Glutamatergic neuron (in vitro differentiated cells): ENCODE data around the gene LAMTOR2. TPM values are rescaled to one million over a fixed set of nuclear protein-coding genes. Genes with fewer than 3 reads are reported as not detected.

Source experiments
- DNase-seq: peaks from one replicate; pipeline ENCODE4 v3.0.0; 2022
- H3K27ac Mint-ChIP-seq: one replicate; pipeline ENCODE4 v1.8.0; 2020; ENCODE audit warnings: mild to moderate bottlenecking, mixed read lengths, inconsistent platforms; ENCODE audit not compliant: unreplicated experiment
- H3K27me3 Mint-ChIP-seq: one replicate; pipeline ENCODE4 v1.8.0; 2020; ENCODE audit warnings: mild to moderate bottlenecking, moderate library complexity, mixed read lengths, inconsistent platforms; ENCODE audit not compliant: unreplicated experiment
- H3K36me3 Mint-ChIP-seq: one replicate; pipeline ENCODE4 v1.8.0; 2020; ENCODE audit warnings: mild to moderate bottlenecking, mixed read lengths, inconsistent platforms; ENCODE audit not compliant: unreplicated experiment
- H3K4me1 Mint-ChIP-seq: one replicate; pipeline ENCODE4 v1.8.0; 2020; ENCODE audit warnings: mild to moderate bottlenecking, low read depth, mixed read lengths, inconsistent platforms; ENCODE audit not compliant: unreplicated experiment
- H3K4me3 Mint-ChIP-seq: one replicate; pipeline ENCODE4 v1.8.0; 2020; ENCODE audit warnings: mild to moderate bottlenecking, mixed read lengths, inconsistent platforms; ENCODE audit not compliant: unreplicated experiment
- H3K9me3 Mint-ChIP-seq: one replicate; pipeline ENCODE4 v1.8.0; 2020; ENCODE audit warnings: mild to moderate bottlenecking, moderate library complexity, mixed read lengths, inconsistent platforms; ENCODE audit not compliant: unreplicated experiment
- total RNA-seq: library from RNA; stranded (reverse); fragmentation: NEBNext Ultra II Directional; extraction: Animal tissue kit (Norgen Biotek cat#: 25700); gene quantifications from one replicate; pipeline ENCODE4 v1.2.1, GENCODE V29; 2021; ENCODE audit not compliant: unreplicated experiment
- TF ChIP-seq, protein P1 (sequence below): fragments of 200-600 bp; sonication (generic); IDR thresholded peaks from one replicate; pipeline ENCODE4 v1.5.0; 2021; ENCODE audit not compliant: partially characterized antibody, unreplicated experiment

Gene LAMTOR2
- total RNA-seq, 1 donor from 2014 or later, result 47.0 TPM

DNA sequence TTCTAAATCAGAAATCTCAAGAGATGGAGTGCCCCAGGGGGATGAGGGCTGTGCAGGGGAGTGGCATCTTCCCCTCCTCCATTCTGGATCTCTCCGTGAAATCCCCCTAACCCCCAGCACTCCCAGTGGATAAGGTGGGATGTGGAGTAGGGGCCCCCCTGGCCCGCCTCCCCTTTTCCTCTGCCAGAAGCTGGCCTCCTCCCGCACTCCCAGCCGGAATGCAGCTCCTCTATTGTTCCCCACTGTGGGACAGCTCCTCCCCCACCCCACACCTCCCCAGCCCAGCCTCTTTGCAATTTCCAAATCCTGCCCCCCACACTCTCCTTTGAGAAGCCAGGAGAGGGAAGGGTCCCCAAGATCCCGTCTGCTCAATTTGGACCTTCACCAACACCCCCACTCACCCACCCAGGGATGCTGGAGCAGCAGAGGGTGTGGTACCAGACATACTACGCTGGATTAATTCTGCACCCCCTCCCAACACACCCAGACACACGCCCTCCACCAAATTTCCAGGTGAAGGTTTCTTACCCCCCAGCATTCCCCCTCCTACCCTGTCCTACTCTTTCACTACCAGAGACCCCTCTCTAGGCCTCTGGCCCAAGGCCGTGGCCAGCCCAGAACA lies 25.8 kb downstream of the LAMTOR2 start:
- H3K4me1 Mint-ChIP-seq, result peaks cover 36% of the 10 kb centered on the region
- peak overlapping the region; percentile 92 for H3K27ac Mint-ChIP-seq
- H3K36me3 Mint-ChIP-seq, result no peaks in the 10 kb centered on the region
- H3K27me3 Mint-ChIP-seq, result peaks cover 26% of the 10 kb centered on the region
- peak; percentile 25 for DNase-seq
- H3K9me3 Mint-ChIP-seq, result peaks cover 41% of the 10 kb centered on the region
- TF ChIP-seq, protein P1, sequence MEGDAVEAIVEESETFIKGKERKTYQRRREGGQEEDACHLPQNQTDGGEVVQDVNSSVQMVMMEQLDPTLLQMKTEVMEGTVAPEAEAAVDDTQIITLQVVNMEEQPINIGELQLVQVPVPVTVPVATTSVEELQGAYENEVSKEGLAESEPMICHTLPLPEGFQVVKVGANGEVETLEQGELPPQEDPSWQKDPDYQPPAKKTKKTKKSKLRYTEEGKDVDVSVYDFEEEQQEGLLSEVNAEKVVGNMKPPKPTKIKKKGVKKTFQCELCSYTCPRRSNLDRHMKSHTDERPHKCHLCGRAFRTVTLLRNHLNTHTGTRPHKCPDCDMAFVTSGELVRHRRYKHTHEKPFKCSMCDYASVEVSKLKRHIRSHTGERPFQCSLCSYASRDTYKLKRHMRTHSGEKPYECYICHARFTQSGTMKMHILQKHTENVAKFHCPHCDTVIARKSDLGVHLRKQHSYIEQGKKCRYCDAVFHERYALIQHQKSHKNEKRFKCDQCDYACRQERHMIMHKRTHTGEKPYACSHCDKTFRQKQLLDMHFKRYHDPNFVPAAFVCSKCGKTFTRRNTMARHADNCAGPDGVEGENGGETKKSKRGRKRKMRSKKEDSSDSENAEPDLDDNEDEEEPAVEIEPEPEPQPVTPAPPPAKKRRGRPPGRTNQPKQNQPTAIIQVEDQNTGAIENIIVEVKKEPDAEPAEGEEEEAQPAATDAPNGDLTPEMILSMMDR, result no peak
- peak overlapping the region; percentile 89 for H3K4me3 Mint-ChIP-seq

DNA sequence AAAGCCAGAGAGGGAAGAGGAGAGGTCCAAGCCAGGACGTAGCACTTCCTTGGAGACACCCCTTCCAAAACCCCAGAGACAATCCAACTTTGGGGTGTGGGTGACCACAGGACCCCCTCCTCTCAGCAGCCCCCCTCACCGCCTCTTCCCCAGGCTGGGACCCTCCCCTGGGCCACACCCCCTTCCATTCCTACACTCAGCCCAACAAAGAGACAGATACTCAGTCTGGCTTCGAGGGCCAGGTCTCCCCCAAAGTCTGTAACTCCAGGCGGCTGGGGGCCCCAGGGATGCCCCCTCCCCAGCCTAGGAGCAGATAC lies 26.2 kb downstream of the LAMTOR2 start:
- H3K27ac Mint-ChIP-seq, result peak overlapping the region; percentile 92
- TF ChIP-seq, protein P1, result no peak
- peak; percentile 28 for DNase-seq

DNA sequence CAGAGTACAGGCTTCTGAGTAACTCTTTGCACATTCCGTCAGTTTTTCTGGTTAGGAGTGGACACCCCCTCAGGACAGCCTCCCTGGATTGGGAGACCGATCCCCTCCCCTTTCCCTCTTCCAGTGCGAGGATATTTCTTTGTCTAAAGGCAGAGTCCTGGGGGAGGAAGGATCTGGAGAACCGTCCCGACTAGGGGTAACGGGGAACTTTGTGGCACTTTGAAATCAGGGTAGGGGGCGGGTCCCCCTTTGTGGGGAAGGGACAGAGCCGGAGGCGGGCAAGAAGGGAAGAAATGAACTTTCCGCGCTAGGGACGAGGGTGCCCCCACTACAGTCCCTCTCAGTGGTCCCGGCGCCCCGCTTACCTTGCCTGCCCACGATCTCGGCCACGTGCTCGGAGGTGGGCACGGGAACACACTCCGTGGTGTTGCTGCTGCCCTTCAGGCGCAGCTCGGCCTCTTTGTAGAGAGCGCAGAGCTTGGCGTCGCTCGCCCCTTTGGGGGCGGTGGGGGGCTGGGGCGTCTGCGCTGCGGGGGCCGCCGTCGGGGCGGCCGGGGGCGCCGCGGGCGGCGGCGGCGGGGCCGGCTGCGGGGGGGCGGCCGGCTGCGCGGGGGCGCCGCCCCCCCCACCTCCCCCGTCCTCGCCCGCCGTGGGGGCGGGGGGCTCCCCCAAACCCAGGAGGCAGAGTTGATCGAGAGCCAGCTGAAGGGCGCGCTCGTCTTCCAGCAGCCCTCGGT lies 26.8 kb downstream of the LAMTOR2 start:
- peak overlapping the region; percentile 93 for H3K27ac Mint-ChIP-seq
- no peaks in the 10 kb centered on the region for H3K36me3 Mint-ChIP-seq
- H3K9me3 Mint-ChIP-seq, result peaks cover 41% of the 10 kb centered on the region
- H3K27me3 Mint-ChIP-seq, result peaks cover 26% of the 10 kb centered on the region
- peak; percentile 32 for DNase-seq
- H3K4me1 Mint-ChIP-seq, result peaks cover 33% of the 10 kb centered on the region
- H3K4me3 Mint-ChIP-seq, result peak overlapping the region; percentile 89
- TF ChIP-seq, protein P1, result no peak

More for the DNA sequence above, 26.2 kb downstream of the LAMTOR2 start:
- peak overlapping the region; percentile 89 for H3K4me3 Mint-ChIP-seq
- H3K4me1 Mint-ChIP-seq, result peaks cover 33% of the 10 kb centered on the region
- peaks cover 41% of the 10 kb centered on the region for H3K9me3 Mint-ChIP-seq
- H3K36me3 Mint-ChIP-seq, result no peaks in the 10 kb centered on the region
- peaks cover 26% of the 10 kb centered on the region for H3K27me3 Mint-ChIP-seq

DNA sequence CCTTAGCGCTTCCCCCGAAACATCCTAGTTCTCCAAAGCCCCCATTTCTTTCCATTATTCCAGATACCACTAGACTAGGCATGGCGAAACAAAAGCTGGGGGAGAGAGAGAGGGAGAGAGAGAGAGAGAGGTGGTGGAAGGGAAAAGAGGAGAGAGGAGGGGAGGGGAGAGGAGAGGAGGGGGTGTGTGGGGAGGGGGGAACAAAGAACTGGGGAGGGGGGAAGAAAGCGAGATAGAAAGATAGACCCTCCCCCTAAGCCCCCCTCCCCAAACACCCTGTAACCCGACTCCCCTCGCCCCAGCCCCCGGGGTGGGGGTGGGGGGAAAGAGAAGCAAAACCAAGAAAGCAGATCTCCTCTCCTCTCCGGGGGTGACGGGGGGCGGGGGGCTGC lies 27.3 kb downstream of the LAMTOR2 start:
- Mint-ChIP-seq H3K4me1 (peaks cover 32% of the 10 kb centered on the region), H3K36me3 (no peaks in the 10 kb centered on the region)

More for the DNA sequence above, 27.3 kb downstream of the LAMTOR2 start:
- peak overlapping the region; percentile 82 for H3K4me3 Mint-ChIP-seq
- H3K9me3 Mint-ChIP-seq, result peaks cover 41% of the 10 kb centered on the region
- H3K27ac Mint-ChIP-seq, result peak overlapping the region; percentile 93
- TF ChIP-seq, protein P1, result no peak
- no peak for DNase-seq
- peaks cover 26% of the 10 kb centered on the region for H3K27me3 Mint-ChIP-seq
